GM18511 (cell line): ENCODE results near the gene TTC28.

Experiments
- ATAC-seq: cut with Tn5 transposase; IDR thresholded peaks from one replicate; pipeline ENCODE4 v1.9.1; 2021; ENCODE audit warnings: mild to moderate bottlenecking, moderate library complexity; ENCODE audit not compliant: unreplicated experiment

TTC28 gene

GRCh38 chr22:27999876-28000275 is 679.8 kb downstream of the TTC28 start:
- ATAC-seq: no peak

- ATAC-seq: no peak
Observed at GRCh38 chr22:27998511-27999410, 680.9 kb downstream of the TTC28 start.

- no peak for ATAC-seq
Observed at GRCh38 chr22:27997538-27997937, 682.1 kb downstream of the TTC28 start.

- ATAC-seq: no peak
Observed at GRCh38 chr22:27996981-27997380, 682.7 kb downstream of the TTC28 start.

GRCh38 chr22:27996529-27996925 is 683.1 kb downstream of the TTC28 start:
- no peak for ATAC-seq

GRCh38 chr22:27995801-27996528 is 683.7 kb downstream of the TTC28 start:
- ATAC-seq: no peak

GRCh38 chr22:27994481-27995331 is 684.9 kb downstream of the TTC28 start:
- ATAC-seq: no peak

GRCh38 chr22:27993774-27994350 is 685.8 kb downstream of the TTC28 start:
- ATAC-seq: no peak

- no peak for ATAC-seq
Observed at GRCh38 chr22:27993201-27993635, 686.4 kb downstream of the TTC28 start.

- ATAC-seq: no peak
Observed at GRCh38 chr22:27992294-27993165, 687.1 kb downstream of the TTC28 start.

GRCh38 chr22:27991586-27992293 is 687.9 kb downstream of the TTC28 start:
- no peak for ATAC-seq

GRCh38 chr22:27990879-27991278 is 688.8 kb downstream of the TTC28 start:
- no peak for ATAC-seq

- ATAC-seq: no peak
Observed at GRCh38 chr22:27990451-27990840, 689.2 kb downstream of the TTC28 start.

GRCh38 chr22:27989758-27990450 is 689.7 kb downstream of the TTC28 start:
- ATAC-seq: no peak

- ATAC-seq: no peak
Observed at GRCh38 chr22:27988704-27989103, 690.9 kb downstream of the TTC28 start.

GRCh38 chr22:27987557-27987956 is 692.1 kb downstream of the TTC28 start:
- no peak for ATAC-seq

- ATAC-seq: no peak
Observed at GRCh38 chr22:27986937-27987336, 692.7 kb downstream of the TTC28 start.

GRCh38 chr22:27986459-27986858 is 693.2 kb downstream of the TTC28 start:
- no peak for ATAC-seq
